Stimulated activated CD4-positive, alpha-beta T cell treated with anti-CD3 and anti-CD28 coated beads, Interleukin-12 subunit alpha, Interleukin-12 subunit beta, amount 100 ng/mL, for 4 hours (primary cell): ENCODE results near the gene ATP11A.

Experiments used
- DNase-seq: peaks from one replicate; pipeline ENCODE4 v3.0.0-alpha.2; 2020

Gene ATP11A

GRCh38 chr13:112917056-112917664 lies 227.3 kb downstream of the ATP11A start:
- no peak for DNase-seq

- DNase-seq, result no peak
Measured at GRCh38 chr13:112917737-112918136, 227.9 kb downstream of the ATP11A start.

GRCh38 chr13:112918266-112918665 lies 228.4 kb downstream of the ATP11A start:
- DNase-seq, result no peak

GRCh38 chr13:112918746-112919145 lies 228.9 kb downstream of the ATP11A start:
- no peak for DNase-seq

- no peak for DNase-seq
Measured at GRCh38 chr13:112923962-112924361, 234.1 kb downstream of the ATP11A start.

GRCh38 chr13:112924365-112924764 lies 234.5 kb downstream of the ATP11A start:
- no peak for DNase-seq

GRCh38 chr13:112926003-112926402 lies 236.2 kb downstream of the ATP11A start:
- DNase-seq, result no peak

- no peak for DNase-seq
Measured at GRCh38 chr13:112926993-112927392, 237.2 kb downstream of the ATP11A start.

GRCh38 chr13:112928020-112928971 lies 238.5 kb downstream of the ATP11A start:
- no peak for DNase-seq

GRCh38 chr13:112928972-112929782 lies 239.3 kb downstream of the ATP11A start:
- no peak for DNase-seq

- DNase-seq, result no peak
Measured at GRCh38 chr13:112929783-112930055, 239.9 kb downstream of the ATP11A start.

- DNase-seq, result no peak
Measured at GRCh38 chr13:112930192-112930591, 240.4 kb downstream of the ATP11A start.

- DNase-seq, result no peak
Measured at GRCh38 chr13:112931028-112931934, 241.4 kb downstream of the ATP11A start.

GRCh38 chr13:112932971-112933370 lies 243.1 kb downstream of the ATP11A start:
- DNase-seq, result no peak

- no peak for DNase-seq
Measured at GRCh38 chr13:112933649-112934048, 243.8 kb downstream of the ATP11A start.

- DNase-seq, result no peak
Measured at GRCh38 chr13:112934078-112934477, 244.2 kb downstream of the ATP11A start.
